Neural progenitor cell (in vitro differentiated cells): ENCODE results near the gene INS. TPM values are rescaled to one million over a fixed set of nuclear protein-coding genes. Genes with fewer than 3 reads are reported as not detected.

Experiments used
- DNase-seq: peaks from one replicate; pipeline ENCODE4 v3.0.0-alpha.2; 2016; ENCODE audit warnings: low spot score
- H2AFZ ChIP-seq: fragments of 200-600 bp; sonication (generic); replicated peaks from 2 replicates; pipeline ENCODE4 v1.6.1; 2016; ENCODE audit warnings: antibody characterized with exemption
- H3F3A ChIP-seq: fragments of 200-600 bp; sonication (generic); 2 replicates; pipeline ENCODE4 v1.6.1; 2016; ENCODE audit warnings: antibody characterized with exemption, low read depth
- H3K27ac ChIP-seq: fragments of 200-600 bp; sonication (generic); 2 replicates; pipeline ENCODE4 v1.5.1; 2016; ENCODE audit warnings: mild to moderate bottlenecking
- H3K27me3 ChIP-seq: fragments of 200-600 bp; sonication (generic); 2 replicates; pipeline ENCODE4 v1.6.1; 2016; ENCODE audit warnings: mild to moderate bottlenecking, moderate library complexity
- H3K36me3 ChIP-seq: fragments of 200-600 bp; sonication (generic); 2 replicates; pipeline ENCODE4 v1.5.1; 2016
- H3K4me1 ChIP-seq: fragments of 200-600 bp; sonication (generic); 2 replicates; pipeline ENCODE4 v1.6.1; 2016; ENCODE audit warnings: mixed run types
- H3K4me2 ChIP-seq: fragments of 200-600 bp; sonication (generic); 2 replicates; pipeline ENCODE4 v1.6.1; 2016
- H3K4me3 ChIP-seq: fragments of 200-600 bp; sonication (generic); 2 replicates; pipeline ENCODE4 v1.5.1; 2016
- H3K79me2 ChIP-seq: fragments of 200-600 bp; sonication (generic); 2 replicates; pipeline ENCODE4 v1.6.1; 2016; ENCODE audit warnings: low read depth
- H3K9ac ChIP-seq: fragments of 200-600 bp; sonication (generic); 2 replicates; pipeline ENCODE4 v1.6.1; 2016
- H3K9me3 ChIP-seq: fragments of 200-600 bp; sonication (generic); 2 replicates; pipeline ENCODE4 v1.5.1; 2016; ENCODE audit warnings: low read depth
- H4K20me1 ChIP-seq: fragments of 200-600 bp; sonication (generic); 2 replicates; pipeline ENCODE4 v1.6.1; 2016; ENCODE audit warnings: low read depth
- H3K27ac Mint-ChIP-seq: 3 replicates; pipeline ENCODE4 v1.8.0; 2021; ENCODE audit warnings: mixed read lengths
- H3K27me3 Mint-ChIP-seq: 2 replicates; pipeline ENCODE4 v1.8.0; 2022; ENCODE audit warnings: low read depth, mild to moderate bottlenecking, inconsistent platforms, moderate library complexity, mixed read lengths; ENCODE audit not compliant: insufficient read depth
- H3K36me3 Mint-ChIP-seq: 3 replicates; pipeline ENCODE4 v1.8.0; 2021; ENCODE audit warnings: mixed read lengths
- H3K4me1 Mint-ChIP-seq: 3 replicates; pipeline ENCODE4 v1.8.0; 2021; ENCODE audit warnings: mixed read lengths
- H3K4me3 Mint-ChIP-seq: 3 replicates; pipeline ENCODE4 v1.8.0; 2021; ENCODE audit warnings: mild to moderate bottlenecking, moderate library complexity, mixed read lengths
- H3K9me3 Mint-ChIP-seq: 3 replicates; pipeline ENCODE4 v1.8.0; 2020; ENCODE audit warnings: mixed read lengths
- EZH2 ChIP-seq: fragments of 200-600 bp; sonication (generic); IDR thresholded peaks from 2 replicates; pipeline ENCODE4 v1.6.1; 2017; ENCODE audit warnings: antibody characterized with exemption, mild to moderate bottlenecking, moderate library complexity
- EZH2phosphoT487 ChIP-seq: fragments of 200-600 bp; sonication (generic); IDR thresholded peaks from 2 replicates; pipeline ENCODE4 v1.6.1; 2017; ENCODE audit warnings: antibody characterized with exemption
- total RNA-seq: library from RNA; depleted of rRNA; stranded (reverse); fragments of >200 nt; gene quantifications from 2 replicates; pipeline ENCODE4 v1.2.3, GENCODE V29; 2015; ENCODE audit warnings: low replicate concordance
- TF ChIP-seq, protein P1 (sequence below): fragments of 200-600 bp; sonication (generic); IDR thresholded peaks from 2 replicates; pipeline ENCODE4 v1.5.1; 2017; ENCODE audit warnings: antibody characterized with exemption, mild to moderate bottlenecking

The INS gene
- total RNA-seq, 1 donor from 2014 or later = not detected

DNA sequence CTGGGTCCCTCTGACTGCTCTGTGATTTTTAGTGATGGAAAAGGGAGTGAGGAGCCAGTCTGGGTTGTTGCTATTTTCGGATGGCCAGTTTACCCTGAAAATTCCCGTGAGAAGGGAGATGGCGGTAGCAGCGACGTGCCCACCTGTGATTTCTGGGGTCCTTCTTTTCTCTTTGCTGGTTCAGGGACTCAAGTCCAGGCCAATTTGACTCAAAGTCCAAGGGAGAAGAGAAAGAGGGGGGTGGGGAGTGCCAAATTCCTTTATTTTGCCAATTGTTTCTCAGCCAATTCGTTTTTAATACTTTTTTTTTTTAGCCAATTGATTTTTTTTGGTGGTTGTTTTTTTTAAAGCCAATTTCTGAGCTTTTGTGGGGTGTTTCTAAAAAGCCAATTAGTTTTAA is 28.8 kb downstream of the INS start:
- Histone ChIP-seq H3K9me3 (no peaks in the 10 kb centered on the region), H3K79me2 (no peaks in the 10 kb centered on the region), H3K27ac (no peak overlapping the region), H3K36me3 (no peaks in the 10 kb centered on the region), H3K9ac (no peak overlapping the region), H3K4me2 (no peak overlapping the region), H3K4me3 (no peak overlapping the region), H3K27me3 (peaks cover 55% of the 10 kb centered on the region), H3F3A (peaks cover under 1% of the 10 kb centered on the region), H2AFZ (no peak overlapping the region), H4K20me1 (no peaks in the 10 kb centered on the region), H3K4me1 (no peaks in the 10 kb centered on the region)
- Mint-ChIP-seq H3K36me3 (no peaks in the 10 kb centered on the region), H3K9me3 (peaks cover 3% of the 10 kb centered on the region), H3K27ac (no peak overlapping the region), H3K4me3 (no peak overlapping the region), H3K4me1 (peaks cover 19% of the 10 kb centered on the region), H3K27me3 (peaks cover 42% of the 10 kb centered on the region)
- no peak for TF ChIP-seq EZH2
- TF ChIP-seq EZH2phosphoT487 = no peak
- TF ChIP-seq, protein P1, sequence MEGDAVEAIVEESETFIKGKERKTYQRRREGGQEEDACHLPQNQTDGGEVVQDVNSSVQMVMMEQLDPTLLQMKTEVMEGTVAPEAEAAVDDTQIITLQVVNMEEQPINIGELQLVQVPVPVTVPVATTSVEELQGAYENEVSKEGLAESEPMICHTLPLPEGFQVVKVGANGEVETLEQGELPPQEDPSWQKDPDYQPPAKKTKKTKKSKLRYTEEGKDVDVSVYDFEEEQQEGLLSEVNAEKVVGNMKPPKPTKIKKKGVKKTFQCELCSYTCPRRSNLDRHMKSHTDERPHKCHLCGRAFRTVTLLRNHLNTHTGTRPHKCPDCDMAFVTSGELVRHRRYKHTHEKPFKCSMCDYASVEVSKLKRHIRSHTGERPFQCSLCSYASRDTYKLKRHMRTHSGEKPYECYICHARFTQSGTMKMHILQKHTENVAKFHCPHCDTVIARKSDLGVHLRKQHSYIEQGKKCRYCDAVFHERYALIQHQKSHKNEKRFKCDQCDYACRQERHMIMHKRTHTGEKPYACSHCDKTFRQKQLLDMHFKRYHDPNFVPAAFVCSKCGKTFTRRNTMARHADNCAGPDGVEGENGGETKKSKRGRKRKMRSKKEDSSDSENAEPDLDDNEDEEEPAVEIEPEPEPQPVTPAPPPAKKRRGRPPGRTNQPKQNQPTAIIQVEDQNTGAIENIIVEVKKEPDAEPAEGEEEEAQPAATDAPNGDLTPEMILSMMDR = no peak
- no peak for DNase-seq

DNA sequence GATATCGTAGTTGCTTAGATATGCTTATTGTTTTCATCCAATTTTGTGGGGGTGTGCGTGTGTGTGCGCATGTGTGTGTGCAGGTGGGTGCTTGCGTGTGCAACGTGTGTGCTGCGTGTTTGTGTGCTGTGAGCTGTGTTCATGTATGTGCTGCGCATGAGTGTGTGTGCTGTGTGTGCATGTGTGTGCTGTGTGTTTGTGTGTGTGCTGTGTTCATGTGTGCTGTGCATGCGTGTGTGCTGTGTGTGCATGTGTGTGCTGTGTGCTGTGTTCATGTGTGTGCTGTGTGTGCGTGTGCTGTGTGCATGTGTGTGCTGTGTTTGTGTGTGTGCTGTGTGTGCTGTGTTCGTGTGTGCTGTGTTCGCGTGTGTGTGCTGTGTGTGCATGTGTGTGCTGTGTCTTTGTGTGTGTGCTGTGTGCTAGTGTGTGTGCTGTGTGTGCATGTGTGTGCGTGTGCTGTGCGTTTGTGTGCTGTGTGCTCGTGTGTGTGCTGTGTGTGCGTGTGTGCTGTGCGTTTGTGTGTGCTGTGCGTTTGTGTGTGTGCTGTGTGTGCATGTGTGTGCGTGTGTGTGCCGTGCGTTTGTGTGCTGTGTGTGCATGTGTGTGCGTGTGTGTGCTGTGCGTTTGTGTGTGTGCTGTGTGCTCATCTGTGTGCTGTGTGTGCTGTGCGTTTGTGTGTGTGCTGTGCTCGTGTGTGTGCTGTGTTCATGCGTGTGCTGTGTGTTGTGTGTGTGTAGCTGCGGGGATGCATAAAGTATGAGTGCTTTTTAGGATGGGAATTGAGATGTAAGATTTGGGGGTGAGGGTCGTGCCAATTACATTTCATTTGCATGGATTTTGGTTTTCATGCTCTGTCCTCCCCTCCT is 29.4 kb downstream of the INS start:
- Mint-ChIP-seq H3K27me3 (peaks cover 39% of the 10 kb centered on the region), H3K36me3 (no peaks in the 10 kb centered on the region), H3K4me1 (peaks cover 18% of the 10 kb centered on the region), H3K27ac (peak overlapping the region; percentile 40), H3K9me3 (peaks cover 3% of the 10 kb centered on the region), H3K4me3 (peak overlapping the region; percentile 36)
- Histone ChIP-seq H3K9ac (no peak overlapping the region), H3K79me2 (no peaks in the 10 kb centered on the region), H3K27ac (no peak overlapping the region), H3K27me3 (peaks cover 49% of the 10 kb centered on the region), H2AFZ (no peak overlapping the region), H3K4me1 (no peaks in the 10 kb centered on the region), H3K9me3 (no peaks in the 10 kb centered on the region), H3K4me2 (no peak overlapping the region), H3K36me3 (no peaks in the 10 kb centered on the region), H4K20me1 (no peaks in the 10 kb centered on the region), H3K4me3 (no peak overlapping the region), H3F3A (no peaks in the 10 kb centered on the region)
- DNase-seq = no peak
- TF ChIP-seq, protein P1 = no peak
- no peak for TF ChIP-seq EZH2phosphoT487
- no peak for TF ChIP-seq EZH2

DNA sequence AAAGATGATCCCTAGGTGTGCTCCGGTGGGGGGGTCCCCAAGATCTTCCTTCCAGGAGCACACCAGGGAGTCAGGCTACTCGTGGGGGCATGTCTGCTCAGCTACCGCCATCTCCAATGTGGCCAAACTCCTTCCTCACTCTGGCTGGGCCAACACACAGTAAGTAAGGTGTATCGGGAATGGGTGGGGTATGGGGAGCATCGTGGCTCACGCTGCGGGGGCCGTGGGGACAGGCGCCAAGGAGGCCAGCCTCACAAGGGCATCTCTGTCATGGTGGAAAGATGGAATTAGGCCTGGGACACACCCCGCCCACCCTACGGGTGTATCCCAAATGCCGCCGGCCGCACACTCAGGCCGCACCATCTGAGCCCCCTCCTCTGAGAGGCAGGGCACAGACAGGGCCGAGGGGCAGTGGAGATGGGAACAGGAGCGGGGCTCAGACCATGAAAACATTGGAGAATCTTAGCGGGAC is 30.1 kb downstream of the INS start:
- TF ChIP-seq EZH2 = no peak
- TF ChIP-seq, protein P1 = no peak
- no peak for TF ChIP-seq EZH2phosphoT487
- H3K4me1 ChIP-seq = no peaks in the 10 kb centered on the region
- no peaks in the 10 kb centered on the region for H3K79me2 ChIP-seq
- H3K27ac ChIP-seq = no peak overlapping the region
- H3K4me2 ChIP-seq = no peak overlapping the region
- no peaks in the 10 kb centered on the region for H3F3A ChIP-seq
- H3K4me3 ChIP-seq = no peak overlapping the region
- H3K27me3 ChIP-seq = peaks cover 42% of the 10 kb centered on the region
- H3K36me3 Mint-ChIP-seq = no peaks in the 10 kb centered on the region
- H3K4me3 Mint-ChIP-seq = no peak overlapping the region
- no peak overlapping the region for H2AFZ ChIP-seq
- H3K9me3 ChIP-seq = no peaks in the 10 kb centered on the region
- H4K20me1 ChIP-seq = no peaks in the 10 kb centered on the region
- H3K9me3 Mint-ChIP-seq = peaks cover 3% of the 10 kb centered on the region
- H3K9ac ChIP-seq = no peak overlapping the region
- peak overlapping the region; percentile 81 for H3K27ac Mint-ChIP-seq
- DNase-seq = no peak
- peaks cover 16% of the 10 kb centered on the region for H3K4me1 Mint-ChIP-seq
- H3K27me3 Mint-ChIP-seq = peaks cover 34% of the 10 kb centered on the region
- H3K36me3 ChIP-seq = no peaks in the 10 kb centered on the region
